ENCODE measurements around the gene PLPPR1.
A peak's percentile ranks its signal among the peaks of the same experiment; 100 is the strongest.
"Not testable (repeated sequence)": the region's sequence is repeated elsewhere in the genome, so short reads cannot be mapped to it uniquely, and the experiment has no call there.

The PLPPR1 gene

DNA sequence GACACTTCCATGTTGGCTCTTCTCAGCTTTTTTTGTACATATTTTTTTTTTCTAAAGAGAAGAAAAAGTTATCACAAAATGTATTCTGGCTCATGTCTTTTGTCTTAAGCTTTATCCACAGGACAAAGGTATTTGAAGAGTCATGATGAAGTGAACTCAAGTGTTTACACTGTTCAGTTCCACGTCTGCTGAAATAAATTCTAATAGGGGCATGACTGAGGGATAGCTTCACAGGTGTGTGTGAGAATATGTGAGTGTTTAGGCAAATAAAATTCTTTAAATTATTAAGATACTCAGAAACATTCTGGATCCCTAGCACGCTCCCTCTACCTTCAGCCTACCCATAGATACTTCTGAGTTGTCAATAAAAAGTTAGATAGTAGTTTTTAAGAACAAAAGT lies 296.5 kb downstream of the PLPPR1 start:
- TF ChIP-seq, protein P1, sequence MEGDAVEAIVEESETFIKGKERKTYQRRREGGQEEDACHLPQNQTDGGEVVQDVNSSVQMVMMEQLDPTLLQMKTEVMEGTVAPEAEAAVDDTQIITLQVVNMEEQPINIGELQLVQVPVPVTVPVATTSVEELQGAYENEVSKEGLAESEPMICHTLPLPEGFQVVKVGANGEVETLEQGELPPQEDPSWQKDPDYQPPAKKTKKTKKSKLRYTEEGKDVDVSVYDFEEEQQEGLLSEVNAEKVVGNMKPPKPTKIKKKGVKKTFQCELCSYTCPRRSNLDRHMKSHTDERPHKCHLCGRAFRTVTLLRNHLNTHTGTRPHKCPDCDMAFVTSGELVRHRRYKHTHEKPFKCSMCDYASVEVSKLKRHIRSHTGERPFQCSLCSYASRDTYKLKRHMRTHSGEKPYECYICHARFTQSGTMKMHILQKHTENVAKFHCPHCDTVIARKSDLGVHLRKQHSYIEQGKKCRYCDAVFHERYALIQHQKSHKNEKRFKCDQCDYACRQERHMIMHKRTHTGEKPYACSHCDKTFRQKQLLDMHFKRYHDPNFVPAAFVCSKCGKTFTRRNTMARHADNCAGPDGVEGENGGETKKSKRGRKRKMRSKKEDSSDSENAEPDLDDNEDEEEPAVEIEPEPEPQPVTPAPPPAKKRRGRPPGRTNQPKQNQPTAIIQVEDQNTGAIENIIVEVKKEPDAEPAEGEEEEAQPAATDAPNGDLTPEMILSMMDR (conservative IDR thresholded peaks at IDR 0.05), result no peak
- H3K27ac ChIP-seq, result no peak overlapping the region

DNA sequence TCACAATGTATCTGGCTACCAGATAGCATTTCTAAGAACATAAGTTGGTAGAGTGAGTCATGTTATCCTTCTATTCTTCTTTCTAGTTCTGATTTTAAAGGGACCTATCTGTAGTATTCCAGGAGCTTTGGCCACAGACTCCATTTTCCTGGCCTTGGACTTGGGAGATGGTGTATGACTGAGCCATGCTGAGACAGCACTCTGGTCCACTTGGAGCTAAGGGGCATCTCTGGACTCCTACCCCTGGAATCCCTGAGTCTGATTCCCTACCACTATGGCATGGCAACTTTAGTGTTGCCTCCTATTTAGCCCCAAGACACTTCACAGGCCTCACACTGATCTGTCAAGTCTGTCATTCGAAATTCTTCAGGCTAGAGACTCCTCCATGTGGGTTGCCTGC lies 297.5 kb downstream of the PLPPR1 start:
- H3K27ac ChIP-seq, result peak overlapping the region; percentile 32
- TF ChIP-seq, protein P1 (conservative IDR thresholded peaks at IDR 0.05), result no peak

DNA sequence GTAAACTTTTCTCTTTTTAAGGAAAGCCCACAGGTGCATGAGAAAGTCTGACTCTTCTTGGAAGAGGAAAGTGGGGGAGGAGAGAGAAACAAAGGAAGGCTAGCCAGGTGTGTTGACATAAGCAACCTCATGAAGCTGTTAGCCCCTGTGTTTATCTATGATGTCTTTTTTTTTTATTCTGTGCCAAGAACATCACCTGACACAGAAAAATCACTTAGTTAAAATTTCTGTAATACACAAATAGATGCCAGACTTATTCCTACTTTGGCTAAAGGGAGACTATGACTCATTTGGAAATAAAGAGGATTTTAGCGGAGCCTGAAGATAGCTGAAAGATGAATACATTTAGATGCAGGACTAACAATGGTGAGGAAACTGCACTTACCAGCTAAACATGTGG lies 298.0 kb downstream of the PLPPR1 start:
- TF ChIP-seq, protein P1 (conservative IDR thresholded peaks at IDR 0.05), result no peak
- peak overlapping the region; percentile 32 for H3K27ac ChIP-seq

DNA sequence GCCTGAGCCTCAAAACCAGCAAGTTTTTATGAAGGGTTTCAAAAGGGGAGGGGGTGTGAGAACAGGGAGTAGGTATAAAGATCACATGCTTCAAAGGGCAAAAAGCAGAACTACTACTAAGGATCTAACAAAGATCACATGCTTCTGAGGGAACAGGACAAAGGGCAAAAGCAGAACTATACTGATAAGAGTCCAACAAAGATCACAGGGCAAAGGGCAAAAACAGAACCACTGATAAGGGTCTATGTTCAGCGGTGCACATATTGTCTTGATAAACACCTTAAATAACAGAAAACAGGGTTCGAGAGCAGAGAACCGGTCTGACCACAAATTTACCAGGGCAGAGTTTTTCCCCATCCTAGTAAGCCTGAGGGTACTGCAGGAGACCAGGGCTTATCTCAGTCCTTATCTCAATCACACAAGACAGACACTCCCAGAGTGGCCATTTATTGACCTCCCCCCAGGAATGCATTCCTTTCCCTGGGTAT lies 298.9 kb downstream of the PLPPR1 start:
- H3K27ac ChIP-seq, result not testable (repeated sequence)

DNA sequence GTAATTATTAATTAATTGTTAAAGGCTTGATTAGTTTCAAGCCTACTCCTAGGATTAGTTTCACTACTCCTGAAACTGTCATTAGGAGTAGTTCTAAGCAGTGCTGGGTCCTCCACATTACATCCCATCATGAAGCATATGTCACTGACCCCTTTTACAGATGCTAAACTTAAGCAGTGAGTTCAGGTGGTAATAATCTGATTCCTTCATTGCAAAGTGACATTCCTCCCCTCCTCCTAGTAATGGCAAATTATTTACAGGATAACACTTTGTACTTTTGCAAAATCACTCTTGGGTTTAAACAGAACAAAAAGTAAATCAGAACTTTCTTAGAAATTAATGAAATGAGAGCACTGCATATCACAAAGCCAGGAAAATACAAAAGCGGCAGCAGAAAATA lies 303.8 kb downstream of the PLPPR1 start:
- no peak overlapping the region for H3K27ac ChIP-seq
- TF ChIP-seq, protein P1 (conservative IDR thresholded peaks at IDR 0.05), result no peak

DNA sequence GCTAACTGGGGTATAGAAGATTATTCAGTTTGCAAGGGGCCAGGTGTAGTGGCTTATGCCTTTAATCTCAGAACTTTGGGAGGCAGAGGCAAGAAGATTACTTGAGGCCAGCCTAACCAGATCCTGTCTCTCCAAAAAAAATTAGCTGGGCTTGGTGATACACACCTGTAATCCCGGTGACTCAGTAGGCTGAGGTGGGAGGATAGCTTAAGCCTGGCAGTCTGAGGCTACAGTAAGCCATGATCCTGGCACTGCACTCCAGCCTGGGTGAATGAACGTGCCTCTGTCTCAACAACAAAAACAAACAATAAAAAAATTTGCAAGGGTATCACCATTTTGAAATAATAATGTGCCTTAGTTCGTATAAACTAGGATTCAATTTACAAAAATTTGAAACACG lies 305.0 kb downstream of the PLPPR1 start:
- TF ChIP-seq, protein P1 (conservative IDR thresholded peaks at IDR 0.05), result no peak
- no peak overlapping the region for H3K27ac ChIP-seq

DNA sequence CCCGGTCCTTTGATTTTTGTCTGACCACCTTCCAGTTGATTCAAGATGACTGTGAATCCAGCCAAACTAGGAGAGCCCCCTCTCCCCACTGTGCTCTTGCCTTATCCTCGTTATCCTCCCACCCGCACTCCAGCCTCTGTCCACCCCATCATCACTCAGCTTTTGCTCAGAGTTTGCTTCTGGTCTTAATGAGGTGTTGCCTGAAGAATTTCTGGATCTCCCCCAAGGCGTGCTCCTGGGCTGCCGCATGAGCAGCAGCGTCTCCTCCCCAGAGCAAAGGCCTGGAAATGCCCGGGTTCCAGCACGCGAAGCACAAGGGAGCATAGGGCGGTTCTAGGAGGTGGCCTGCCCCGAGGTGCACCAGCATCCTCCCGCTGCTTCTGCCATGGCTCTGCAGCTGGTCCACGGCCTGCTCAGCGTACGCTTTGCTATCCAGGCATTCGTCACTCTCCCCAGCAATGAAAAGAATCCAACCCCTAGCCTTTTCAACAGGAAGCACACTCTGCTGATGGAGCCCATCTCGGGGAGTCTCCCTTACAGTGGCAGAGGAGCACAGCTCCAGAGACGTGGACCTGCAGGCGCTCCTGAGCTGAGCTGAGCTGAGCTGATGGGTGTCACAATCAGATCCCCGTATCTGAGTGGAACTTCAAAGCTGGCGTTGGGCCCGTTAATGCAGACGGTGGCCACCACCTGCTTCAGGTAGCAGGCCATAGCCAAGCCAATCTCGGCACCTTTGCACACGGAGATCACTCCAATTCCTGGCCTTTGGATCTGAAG lies 305.6 kb downstream of the PLPPR1 start:
- H3K27ac ChIP-seq, result no peak overlapping the region
- TF ChIP-seq, protein P1 (conservative IDR thresholded peaks at IDR 0.05), result no peak

DNA sequence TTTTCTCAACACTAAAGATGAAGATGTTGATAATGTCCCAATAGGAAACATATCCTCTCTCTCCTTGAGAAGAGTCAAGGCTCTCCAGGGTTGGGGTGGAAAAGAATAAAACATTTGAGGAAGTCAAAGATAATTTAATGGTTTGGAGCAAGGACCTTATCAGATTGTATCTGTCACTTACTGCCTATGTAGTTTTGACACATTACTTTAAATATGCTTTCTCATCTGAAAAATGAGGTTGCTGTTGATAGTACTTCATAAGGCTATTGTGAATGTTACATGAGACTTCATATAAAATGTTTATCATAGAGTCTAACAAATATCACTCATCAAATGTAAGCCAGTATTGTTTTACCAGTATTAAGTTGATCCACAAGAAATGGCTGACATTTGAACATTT lies 307.6 kb downstream of the PLPPR1 start:
- TF ChIP-seq, protein P1 (conservative IDR thresholded peaks at IDR 0.05), result no peak
- H3K27ac ChIP-seq, result no peak overlapping the region

Measured in VCaP (cell line).